Astrocyte (in vitro differentiated cells and primary cell): ENCODE results near the gene PLCB4. TPM values are rescaled to one million over a fixed set of nuclear protein-coding genes. Genes with fewer than 3 reads are reported as not detected.

Experiments used
- DNase-seq: peaks from one replicate; pipeline ENCODE4 v3.0.0-alpha.2; 2010; ENCODE audit warnings: low read depth
- FAIRE-seq: peaks from 2 replicates; lab custom pipeline; 2011; peaks lifted over from hg19 to GRCh38; lab: Jason Lieb, UNC
- H2AFZ ChIP-seq: 2 replicates; pipeline ENCODE4 v1.6.0; 2012; ENCODE audit warnings: low read depth, low read length, inconsistent platforms
- H3K27ac ChIP-seq: 2 replicates; pipeline ENCODE4 v1.5.1; 2011; ENCODE audit warnings: low read depth, low read length, inconsistent platforms
- H3K27me3 ChIP-seq: 2 replicates; pipeline ENCODE4 v1.6.0; 2011; ENCODE audit warnings: low read length, inconsistent platforms; ENCODE audit not compliant: insufficient read depth
- H3K36me3 ChIP-seq: 2 replicates; pipeline ENCODE4 v1.5.1; 2011; ENCODE audit warnings: low read length, inconsistent platforms; ENCODE audit not compliant: insufficient read depth
- H3K4me1 ChIP-seq: 2 replicates; pipeline ENCODE4 v1.5.1; 2011; ENCODE audit warnings: low read length, inconsistent platforms; ENCODE audit not compliant: insufficient read depth
- H3K4me2 ChIP-seq: 2 replicates; pipeline ENCODE4 v1.6.0; 2012; ENCODE audit warnings: low read length, inconsistent platforms
- H3K4me3 ChIP-seq: 2 replicates; pipeline ENCODE4 v1.5.1; 2011; ENCODE audit warnings: low read depth, mild to moderate bottlenecking, low read length, inconsistent platforms; ENCODE audit not compliant: insufficient read depth
- H3K79me2 ChIP-seq: 2 replicates; pipeline ENCODE4 v1.6.0; 2012; ENCODE audit warnings: mild to moderate bottlenecking, low read length, inconsistent platforms; ENCODE audit not compliant: insufficient read depth
- H3K9ac ChIP-seq: 2 replicates; pipeline ENCODE4 v1.6.0; 2012; ENCODE audit warnings: mild to moderate bottlenecking, low read length, inconsistent platforms
- H3K9me3 ChIP-seq: 2 replicates; pipeline ENCODE4 v1.5.1; 2012; ENCODE audit warnings: low read depth, mild to moderate bottlenecking, low read length, inconsistent platforms; ENCODE audit not compliant: insufficient read depth
- H4K20me1 ChIP-seq: 2 replicates; pipeline ENCODE4 v1.6.0; 2012; ENCODE audit warnings: low read length, inconsistent platforms; ENCODE audit not compliant: insufficient read depth
- H3K27ac Mint-ChIP-seq: one replicate; pipeline ENCODE4 v1.8.0; 2021; ENCODE audit warnings: mild to moderate bottlenecking, mixed read lengths; ENCODE audit not compliant: unreplicated experiment
- H3K27me3 Mint-ChIP-seq: one replicate; pipeline ENCODE4 v1.8.0; 2021; ENCODE audit warnings: low read depth, mixed read lengths; ENCODE audit not compliant: unreplicated experiment
- H3K36me3 Mint-ChIP-seq: one replicate; pipeline ENCODE4 v1.8.0; 2021; ENCODE audit warnings: low read depth, mixed read lengths; ENCODE audit not compliant: unreplicated experiment
- H3K4me1 Mint-ChIP-seq: one replicate; pipeline ENCODE4 v1.8.0; 2021; ENCODE audit warnings: low read depth, mixed read lengths; ENCODE audit not compliant: unreplicated experiment
- H3K4me3 Mint-ChIP-seq: one replicate; pipeline ENCODE4 v1.8.0; 2021; ENCODE audit warnings: mild to moderate bottlenecking, moderate library complexity, mixed read lengths; ENCODE audit not compliant: unreplicated experiment
- H3K9me3 Mint-ChIP-seq: one replicate; pipeline ENCODE4 v1.8.0; 2021; ENCODE audit warnings: mild to moderate bottlenecking, mixed read lengths; ENCODE audit not compliant: unreplicated experiment
- CTCF ChIP-seq: IDR thresholded peaks from 2 replicates; pipeline ENCODE4 v1.5.1; 2011; ENCODE audit warnings: low read depth, mild to moderate bottlenecking, inconsistent platforms, low read length, moderate library complexity; ENCODE audit not compliant: insufficient read depth
- EZH2 ChIP-seq: IDR thresholded peaks from 2 replicates; pipeline ENCODE4 v1.6.1; 2012; ENCODE audit warnings: mild to moderate bottlenecking, low read length, inconsistent platforms; ENCODE audit not compliant: insufficient read depth
- total RNA-seq: library from RNA; stranded (reverse); gene quantifications from 2 replicates; pipeline ENCODE4 v1.2.1, GENCODE V29; 2021

PLCB4 gene
- total RNA-seq, 1 donor from 2014 or later, result 58.2 TPM

- Mint-ChIP-seq H3K27me3 (no peaks in the 10 kb centered on the region), H3K9me3 (no peaks in the 10 kb centered on the region), H3K4me3 (no peak overlapping the region), H3K4me1 (no peaks in the 10 kb centered on the region), H3K36me3 (peaks cover 19% of the 10 kb centered on the region), H3K27ac (no peak overlapping the region)
- DNase-seq (no peak), FAIRE-seq (no peak)
- Histone ChIP-seq H3K9ac (no peak overlapping the region), H3K27me3 (no peaks in the 10 kb centered on the region), H2AFZ (no peak overlapping the region), H3K4me2 (no peak overlapping the region), H3K79me2 (no peaks in the 10 kb centered on the region), H3K4me3 (no peak overlapping the region), H3K9me3 (no peaks in the 10 kb centered on the region), H3K36me3 (no peaks in the 10 kb centered on the region), H4K20me1 (no peaks in the 10 kb centered on the region), H3K4me1 (peaks cover 4% of the 10 kb centered on the region), H3K27ac (no peak overlapping the region)
- TF ChIP-seq EZH2 (no peak), CTCF (no peak)
Observed at GRCh38 chr20:9424551-9424950, 355.7 kb downstream of the PLCB4 start.

- no peaks in the 10 kb centered on the region for H3K27me3 ChIP-seq
- no peak overlapping the region for H2AFZ ChIP-seq
- Mint-ChIP-seq H3K27me3 (no peaks in the 10 kb centered on the region), H3K27ac (no peak overlapping the region), H3K36me3 (peaks cover 16% of the 10 kb centered on the region), H3K9me3 (no peaks in the 10 kb centered on the region), H3K4me1 (no peaks in the 10 kb centered on the region), H3K4me3 (no peak overlapping the region)
- H3K4me3 ChIP-seq, result no peak overlapping the region
- no peak overlapping the region for H3K27ac ChIP-seq
- no peak for FAIRE-seq
- H3K4me1 ChIP-seq, result no peaks in the 10 kb centered on the region
- no peaks in the 10 kb centered on the region for H4K20me1 ChIP-seq
- H3K9ac ChIP-seq, result no peak overlapping the region
- no peak for TF ChIP-seq CTCF
- TF ChIP-seq EZH2, result no peak
- no peaks in the 10 kb centered on the region for H3K36me3 ChIP-seq
- no peak for DNase-seq
- no peak overlapping the region for H3K4me2 ChIP-seq
- H3K79me2 ChIP-seq, result no peaks in the 10 kb centered on the region
- H3K9me3 ChIP-seq, result no peaks in the 10 kb centered on the region
Observed at GRCh38 chr20:9427430-9428291, 358.8 kb downstream of the PLCB4 start.

GRCh38 chr20:9428292-9428607 is 359.4 kb downstream of the PLCB4 start:
- no peaks in the 10 kb centered on the region for H3K4me1 Mint-ChIP-seq
- H3K27me3 ChIP-seq, result no peaks in the 10 kb centered on the region
- H3K36me3 ChIP-seq, result no peaks in the 10 kb centered on the region
- no peak overlapping the region for H3K4me2 ChIP-seq
- H2AFZ ChIP-seq, result no peak overlapping the region
- TF ChIP-seq EZH2 (no peak), CTCF (no peak)
- H3K9ac ChIP-seq, result no peak overlapping the region
- no peaks in the 10 kb centered on the region for H3K9me3 Mint-ChIP-seq
- H3K4me1 ChIP-seq, result no peaks in the 10 kb centered on the region
- DNase-seq (no peak), FAIRE-seq (no peak)
- H3K4me3 Mint-ChIP-seq, result no peak overlapping the region
- H3K27ac ChIP-seq, result no peak overlapping the region
- H3K27me3 Mint-ChIP-seq, result no peaks in the 10 kb centered on the region
- no peaks in the 10 kb centered on the region for H3K79me2 ChIP-seq
- H3K9me3 ChIP-seq, result no peaks in the 10 kb centered on the region
- H3K27ac Mint-ChIP-seq, result no peak overlapping the region
- no peaks in the 10 kb centered on the region for H4K20me1 ChIP-seq
- peaks cover 15% of the 10 kb centered on the region for H3K36me3 Mint-ChIP-seq
- no peak overlapping the region for H3K4me3 ChIP-seq
